T1000 (cell line): ENCODE data around the gene EIPR1.

Experiments
- DNase-seq: peaks from one replicate; lab custom pipeline; 2025; ENCODE audit warnings: mixed read lengths; lab: John Stamatoyannopoulos, UW

Gene EIPR1

GRCh38 chr2:3174626-3175567 lies 202.7 kb downstream of the EIPR1 start:
- no peak for DNase-seq

GRCh38 chr2:3173031-3173430 lies 204.6 kb downstream of the EIPR1 start:
- DNase-seq: no peak

- DNase-seq: no peak
These were observed 205.2 kb downstream of the EIPR1 start for GRCh38 chr2:3172265-3172935.

GRCh38 chr2:3171564-3172264 lies 205.9 kb downstream of the EIPR1 start:
- no peak for DNase-seq

- DNase-seq: no peak
These were observed 206.7 kb downstream of the EIPR1 start for GRCh38 chr2:3170792-3171455.

- DNase-seq: peak; percentile 32
These were observed 208.3 kb downstream of the EIPR1 start for GRCh38 chr2:3169106-3169870.

- DNase-seq: peak; percentile 75
These were observed 209.3 kb downstream of the EIPR1 start for GRCh38 chr2:3168230-3168891.

GRCh38 chr2:3163401-3163800 lies 214.2 kb downstream of the EIPR1 start:
- DNase-seq: no peak

- DNase-seq: no peak
These were observed 215.1 kb downstream of the EIPR1 start for GRCh38 chr2:3162442-3163077.

GRCh38 chr2:3160751-3161330 lies 216.8 kb downstream of the EIPR1 start:
- DNase-seq: peak; percentile 44

GRCh38 chr2:3159782-3160545 lies 217.7 kb downstream of the EIPR1 start:
- DNase-seq: peak; percentile 3

- DNase-seq: no peak
These were observed 222.9 kb downstream of the EIPR1 start for GRCh38 chr2:3154700-3155099.

- no peak for DNase-seq
These were observed 223.5 kb downstream of the EIPR1 start for GRCh38 chr2:3154146-3154545.

GRCh38 chr2:3151153-3151918 lies 226.3 kb downstream of the EIPR1 start:
- no peak for DNase-seq

GRCh38 chr2:3149441-3150217 lies 228.0 kb downstream of the EIPR1 start:
- no peak for DNase-seq

GRCh38 chr2:3148716-3149115 lies 228.9 kb downstream of the EIPR1 start:
- no peak for DNase-seq
